HL-60/S4 treated with phorbol 12-myristate 13-acetate at 8.2 ng/mL for 4 days and 3 days (cell line): ENCODE measurements around the gene XPO1.
"Not testable (repeated sequence)": the region's sequence is repeated elsewhere in the genome, so short reads cannot be mapped to it uniquely, and the experiment has no call there.

Source experiments
- in situ Hi-C: fragments of 300-500 bp; cut with MboI; formaldehyde crosslinking; loops from 2 replicates; pipeline ENCODE4 v1.15.0; 2022; ENCODE audit warnings: low sequenced_read_pairs

XPO1 gene

GRCh38 chr2:61470122-61470951 is 67.8 kb downstream of the XPO1 start:
- in situ Hi-C loops: no loop called here

- in situ Hi-C loops: no loop called here
These were observed 68.6 kb downstream of the XPO1 start for GRCh38 chr2:61469424-61470121.

GRCh38 chr2:61468231-61468630 is 69.9 kb downstream of the XPO1 start:
- in situ Hi-C loops: not testable (repeated sequence)

- in situ Hi-C loops: no loop called here
These were observed 73.1 kb downstream of the XPO1 start for GRCh38 chr2:61465045-61465444.

GRCh38 chr2:61463769-61464475 is 74.2 kb downstream of the XPO1 start:
- in situ Hi-C loops: no loop called here

- in situ Hi-C loops: no loop called here
These were observed 76.8 kb downstream of the XPO1 start for GRCh38 chr2:61461404-61461803.

GRCh38 chr2:61460163-61460562 is 78.0 kb downstream of the XPO1 start:
- in situ Hi-C loops: no loop called here

GRCh38 chr2:61456746-61457420 is 81.3 kb downstream of the XPO1 start:
- in situ Hi-C loops: no loop called here

GRCh38 chr2:61456070-61456745 is 81.9 kb downstream of the XPO1 start:
- in situ Hi-C loops: no loop called here

GRCh38 chr2:61454972-61455371 is 83.2 kb downstream of the XPO1 start:
- in situ Hi-C loops: not testable (repeated sequence)

GRCh38 chr2:61454383-61454782 is 83.8 kb downstream of the XPO1 start:
- in situ Hi-C loops: no loop called here

- in situ Hi-C loops: no loop called here
These were observed 85.8 kb downstream of the XPO1 start for GRCh38 chr2:61452392-61452791.

GRCh38 chr2:61451178-61451577 is 87.0 kb downstream of the XPO1 start:
- in situ Hi-C loops: no loop called here

GRCh38 chr2:61450144-61450543 is 88.0 kb downstream of the XPO1 start:
- in situ Hi-C loops: no loop called here

- in situ Hi-C loops: no loop called here
These were observed 89.9 kb downstream of the XPO1 start for GRCh38 chr2:61448229-61448628.

GRCh38 chr2:61446971-61447370 is 91.2 kb downstream of the XPO1 start:
- in situ Hi-C loops: not testable (repeated sequence)

GRCh38 chr2:61443342-61444041 is 94.7 kb downstream of the XPO1 start:
- in situ Hi-C loops: no loop called here

- in situ Hi-C loops: no loop called here
These were observed 98.7 kb downstream of the XPO1 start for GRCh38 chr2:61439241-61440002.

- in situ Hi-C loops: no loop called here
These were observed 99.5 kb downstream of the XPO1 start for GRCh38 chr2:61438670-61439069.
